PC-3 (cell line): Measurements from ENCODE around the gene MACROH2A2.

Experiments
- CTCF ChIP-seq: fragments of 300-600 bp; sonication (generic); conservative IDR thresholded peaks from 2 replicates; pipeline ENCODE4 v1.5.1; 2017; ENCODE audit warnings: antibody characterized with exemption, low read depth, mild to moderate bottlenecking, low read length
- EZH2 ChIP-seq: fragments of 300-600 bp; sonication (generic); IDR thresholded peaks from one replicate; pipeline ENCODE4 v1.6.1; 2017; ENCODE audit warnings: antibody characterized with exemption, mild to moderate bottlenecking, low read length; ENCODE audit not compliant: unreplicated experiment
- EZH2phosphoT487 ChIP-seq: fragments of 300-600 bp; sonication (generic); IDR thresholded peaks from 2 replicates; pipeline ENCODE4 v1.6.1; 2018; ENCODE audit warnings: mild to moderate bottlenecking, antibody characterized with exemption, low read length, borderline replicate concordance

- TF ChIP-seq CTCF (no peak), EZH2 (no peak), EZH2phosphoT487 (no peak)
Measured at GRCh38 chr10:70054902-70055301, 2.3 kb downstream of the MACROH2A2 start.
